Mesenchymal stem cell (in vitro differentiated cells and primary cell): ENCODE data around the gene NOL6.

ENCODE experiments used
- DNase-seq: peaks from one replicate; pipeline ENCODE4 v3.0.0-alpha.2; 2013
- H2AFZ ChIP-seq: one replicate; pipeline ENCODE4 v1.6.1; 2013; ENCODE audit warnings: low read depth, mild to moderate bottlenecking, control low read depth, inconsistent platforms, low read length, moderate library complexity
- H2AK5ac ChIP-seq: 2 replicates; pipeline ENCODE4 v1.6.1; 2013; ENCODE audit warnings: low read length, moderate library complexity, mild to moderate bottlenecking, inconsistent platforms; ENCODE audit not compliant: severe bottlenecking
- H2BK120ac ChIP-seq: one replicate; pipeline ENCODE4 v1.6.1; 2013; ENCODE audit warnings: low read depth, mild to moderate bottlenecking, inconsistent platforms, low read length, moderate library complexity
- H2BK12ac ChIP-seq, 2 experiments: one replicate each; pipeline ENCODE4 v1.6.1; 2013; ENCODE audit warnings: inconsistent platforms in 2 of 2, low read length in 2 of 2, mild to moderate bottlenecking in 2 of 2, moderate library complexity in 2 of 2, control low read depth in 1 of 2
- H2BK15ac ChIP-seq: one replicate; pipeline ENCODE4 v1.6.1; 2013; ENCODE audit warnings: mild to moderate bottlenecking, low read depth, inconsistent platforms; ENCODE audit not compliant: poor library complexity, severe bottlenecking
- H2BK5ac ChIP-seq: 2 replicates; pipeline ENCODE4 v1.6.1; 2013; ENCODE audit warnings: low read depth, mild to moderate bottlenecking, low read length, control low read depth, inconsistent platforms; ENCODE audit not compliant: poor library complexity, severe bottlenecking
- H3K14ac ChIP-seq, 2 experiments: one replicate each; pipeline ENCODE4 v1.6.1; 2013; ENCODE audit warnings: inconsistent platforms in 2 of 2, low read length in 2 of 2, control low read depth in 1 of 2, mild to moderate bottlenecking in 1 of 2, moderate library complexity in 1 of 2
- H3K18ac ChIP-seq, 2 experiments: one replicate each; pipeline ENCODE4 v1.6.1; 2013; ENCODE audit warnings: inconsistent platforms in 2 of 2, low read length in 2 of 2, control low read depth in 1 of 2, low read depth in 1 of 2, mild to moderate bottlenecking in 1 of 2
- H3K23ac ChIP-seq, 2 experiments: one replicate each; pipeline ENCODE4 v1.6.1; 2013; ENCODE audit warnings: inconsistent platforms in 2 of 2, low read length in 2 of 2, mild to moderate bottlenecking in 2 of 2, moderate library complexity in 2 of 2, control low read depth in 1 of 2
- H3K27ac ChIP-seq: 2 replicates; pipeline ENCODE4 v1.5.1; 2013; ENCODE audit warnings: mild to moderate bottlenecking, moderate library complexity, low read length, control low read depth, inconsistent platforms; ENCODE audit not compliant: poor library complexity, severe bottlenecking
- H3K27me3 ChIP-seq, 2 experiments: 2 replicates each; pipeline versions ENCODE4 v1.6.1 to v1.7.0; 2013; ENCODE audit warnings: low read length in 2 of 2, mild to moderate bottlenecking in 2 of 2, moderate library complexity in 2 of 2, control low read depth in 1 of 2, inconsistent platforms in 1 of 2; ENCODE audit not compliant: control insufficient read depth in 1 of 2, insufficient read depth in 1 of 2
- H3K36me3 ChIP-seq, 2 experiments: 2 replicates each; pipeline versions ENCODE4 v1.6.1 to v1.7.0; 2013; ENCODE audit warnings: low read length in 2 of 2, control low read depth in 1 of 2, inconsistent platforms in 1 of 2, low read depth in 1 of 2, mild to moderate bottlenecking in 1 of 2; ENCODE audit not compliant: insufficient read depth in 2 of 2, control insufficient read depth in 1 of 2
- H3K4ac ChIP-seq, 2 experiments: one replicate each; pipeline ENCODE4 v1.6.1; 2013; ENCODE audit warnings: inconsistent platforms in 2 of 2, low read length in 2 of 2, mild to moderate bottlenecking in 2 of 2, moderate library complexity in 2 of 2, control low read depth in 1 of 2, low read depth in 1 of 2
- H3K4me1 ChIP-seq: 2 replicates; pipeline ENCODE4 v1.6.1; 2013; ENCODE audit warnings: low read depth, low read length, control low read depth; ENCODE audit not compliant: control insufficient read depth, insufficient read depth
- H3K4me2 ChIP-seq: 2 replicates; pipeline ENCODE4 v1.6.1; 2013; ENCODE audit warnings: low read length, mild to moderate bottlenecking, inconsistent platforms; ENCODE audit not compliant: poor library complexity, severe bottlenecking
- H3K4me3 ChIP-seq, 2 experiments: 2 replicates each; pipeline versions ENCODE4 v1.5.1 to v1.7.0; 2013; ENCODE audit warnings: low read length in 2 of 2, mild to moderate bottlenecking in 2 of 2, control low read depth in 1 of 2, low read depth in 1 of 2; ENCODE audit not compliant: insufficient read depth in 1 of 2
- H3K79me1 ChIP-seq: replicated peaks from 2 replicates; pipeline ENCODE4 v1.6.1; 2013; ENCODE audit warnings: mild to moderate bottlenecking, control low read depth, low read length, inconsistent platforms; ENCODE audit not compliant: poor library complexity, severe bottlenecking
- H3K9ac ChIP-seq: 2 replicates; pipeline ENCODE4 v1.7.0; 2013; ENCODE audit warnings: mild to moderate bottlenecking, low read length, moderate library complexity
- H3K9me3 ChIP-seq: 2 replicates; pipeline ENCODE4 v1.7.0; 2013; ENCODE audit warnings: mild to moderate bottlenecking, low read length; ENCODE audit not compliant: control insufficient read depth
- H4K8ac ChIP-seq: one replicate; pipeline ENCODE4 v1.6.1; 2013; ENCODE audit warnings: inconsistent platforms, mild to moderate bottlenecking, low read length, moderate library complexity
- H4K91ac ChIP-seq: one replicate; pipeline ENCODE4 v1.6.1; 2013; ENCODE audit warnings: mild to moderate bottlenecking, low read length, inconsistent platforms
- WGBS: methylation state at CpG from one replicate; pipeline ENCODE4 v1.1.7; 2013; ENCODE audit warnings: mixed read lengths; 5-methylcytosine and 5-hydroxymethylcytosine counted together

Gene NOL6

GRCh38 chr9:33430942-33431341, 42.8 kb downstream of the NOL6 start:
- Histone ChIP-seq H2BK15ac (no peak overlapping the region), H3K23ac (no peak overlapping the region), H2AFZ (no peak overlapping the region), H2BK120ac (no peak overlapping the region), H4K8ac (no peak overlapping the region), H3K9ac (no peak overlapping the region), H3K27me3 (peaks cover 19 to 20% of the 10 kb centered on the region in 2 experiments), H3K14ac (no peak overlapping the region), H3K4ac (no peak overlapping the region), H2BK5ac (no peak overlapping the region), H3K4me3 (no peak overlapping the region), H2AK5ac (no peak overlapping the region), H3K4me1 (peaks cover 3% of the 10 kb centered on the region), H3K18ac (no peak overlapping the region), H3K9me3 (no peaks in the 10 kb centered on the region), H3K79me1 (no peaks in the 10 kb centered on the region), H2BK12ac (no peak overlapping the region), H4K91ac (no peak overlapping the region), H3K4me2 (no peak overlapping the region), H3K27ac (no peak overlapping the region), H3K36me3 (no peaks in the 10 kb centered on the region)
- WGBS: 50% methylated on average over 1 of the region's 1 CpG
- no peak for DNase-seq

- H3K27ac ChIP-seq: no peak overlapping the region
- no peak overlapping the region for H4K91ac ChIP-seq
- no CpG with 5 or more reads among the region's 3 CpGs for WGBS
Observed at GRCh38 chr9:33429256-33429985, 44.3 kb downstream of the NOL6 start.

GRCh38 chr9:33426843-33427293, 46.9 kb downstream of the NOL6 start:
- Histone ChIP-seq H2BK15ac (no peak overlapping the region), H3K4me1 (no peaks in the 10 kb centered on the region), H3K4me3 (no peak overlapping the region), H2BK5ac (no peak overlapping the region), H4K8ac (no peak overlapping the region), H3K79me1 (no peaks in the 10 kb centered on the region), H3K9me3 (no peaks in the 10 kb centered on the region), H3K14ac (no peak overlapping the region), H3K18ac (no peak overlapping the region), H3K23ac (no peak overlapping the region), H3K27me3 (peaks cover 0 to 3% of the 10 kb centered on the region in 2 experiments), H2AK5ac (no peak overlapping the region), H3K4ac (no peak overlapping the region), H4K91ac (no peak overlapping the region), H3K27ac (no peak overlapping the region), H3K9ac (no peak overlapping the region), H2BK120ac (no peak overlapping the region), H2BK12ac (no peak overlapping the region), H3K36me3 (no peaks in the 10 kb centered on the region), H3K4me2 (no peak overlapping the region), H2AFZ (no peak overlapping the region)
- WGBS: 87% methylated on average over 7 of the region's 7 CpGs
- DNase-seq: no peak

More at GRCh38 chr9:33429256-33429985, 44.3 kb downstream of the NOL6 start:
- Histone ChIP-seq H3K9me3 (no peaks in the 10 kb centered on the region), H3K14ac (no peak overlapping the region), H3K4me2 (no peak overlapping the region), H2BK5ac (no peak overlapping the region), H3K36me3 (no peaks in the 10 kb centered on the region), H2BK12ac (no peak overlapping the region), H3K4me1 (no peaks in the 10 kb centered on the region), H3K4me3 (no peak overlapping the region), H2AK5ac (no peak overlapping the region), H3K27me3 (peaks cover 4 to 5% of the 10 kb centered on the region in 2 experiments), H3K79me1 (no peaks in the 10 kb centered on the region), H4K8ac (no peak overlapping the region), H2AFZ (no peak overlapping the region), H2BK120ac (no peak overlapping the region), H2BK15ac (no peak overlapping the region), H3K4ac (no peak overlapping the region), H3K9ac (no peak overlapping the region), H3K18ac (no peak overlapping the region), H3K23ac (no peak overlapping the region)
- DNase-seq: no peak

GRCh38 chr9:33425128-33425533, 48.6 kb downstream of the NOL6 start:
- Histone ChIP-seq H2BK12ac (no peak overlapping the region), H3K4me1 (no peaks in the 10 kb centered on the region), H3K23ac (no peak overlapping the region), H2AK5ac (no peak overlapping the region), H3K27ac (no peak overlapping the region), H3K4ac (no peak overlapping the region), H3K79me1 (no peaks in the 10 kb centered on the region), H3K27me3 (peaks cover 4 to 10% of the 10 kb centered on the region in 2 experiments), H4K91ac (no peak overlapping the region), H3K14ac (no peak overlapping the region), H2BK5ac (no peak overlapping the region), H3K4me2 (no peak overlapping the region), H3K36me3 (no peaks in the 10 kb centered on the region), H3K18ac (no peak overlapping the region), H2BK120ac (no peak overlapping the region), H3K4me3 (no peak overlapping the region), H3K9ac (no peak overlapping the region), H3K9me3 (no peaks in the 10 kb centered on the region), H4K8ac (no peak overlapping the region), H2AFZ (no peak overlapping the region), H2BK15ac (no peak overlapping the region)
- WGBS: 94% methylated on average over 3 of the region's 4 CpGs
- no peak for DNase-seq
